ENCODE data around the gene ERLEC1.
A peak's percentile ranks its signal among the peaks of the same experiment; 100 is the strongest.

GRCh38 chr2:53769318-53769945 is 17.4 kb upstream of the ERLEC1 start:
- TF ChIP-seq POLR2A (IDR thresholded peaks at IDR 0.05; ENCODE audit: low read length) (peak; percentile 12), GATA1 (IDR thresholded peaks at IDR 0.05; ENCODE audit: low read depth, low read length) (no peak)

All from erythroblast (primary cell).